DOHH2 (cell line): ENCODE results near the gene MALL.
"Not testable (repeated sequence)": the region's sequence is repeated elsewhere in the genome, so short reads cannot be mapped to it uniquely, and the experiment has no call there.

Source experiments
- H3F3A ChIP-seq: fragments of 200-600 bp; sonication (generic), shearing (Covaris generic); 2 replicates; pipeline ENCODE4 v1.6.0; 2016; ENCODE audit warnings: antibody characterized with exemption, mild to moderate bottlenecking; ENCODE audit not compliant: control insufficient read depth, insufficient read depth
- H3K27ac ChIP-seq: fragments of 200-600 bp; sonication (generic); 2 replicates; pipeline ENCODE4 v1.5.1; 2014; ENCODE audit warnings: low read depth, mild to moderate bottlenecking, low read length, moderate library complexity
- H3K27me3 ChIP-seq: fragments of 200-600 bp; sonication (generic); 2 replicates; pipeline ENCODE4 v1.6.1; 2014; ENCODE audit warnings: mild to moderate bottlenecking, low read length, mixed read lengths; ENCODE audit not compliant: control insufficient read depth
- H3K36me3 ChIP-seq: fragments of 200-600 bp; sonication (generic); 2 replicates; pipeline ENCODE4 v1.6.1; 2014; ENCODE audit warnings: mild to moderate bottlenecking, low read length, moderate library complexity, mixed read lengths; ENCODE audit not compliant: control insufficient read depth
- H3K4me1 ChIP-seq: fragments of 200-600 bp; sonication (generic); 2 replicates; pipeline ENCODE4 v1.6.1; 2014; ENCODE audit warnings: mild to moderate bottlenecking, low read length, mixed read lengths; ENCODE audit not compliant: control insufficient read depth
- H3K4me2 ChIP-seq: fragments of 200-600 bp; sonication (generic); 2 replicates; pipeline ENCODE4 v1.6.0; 2014; ENCODE audit warnings: mild to moderate bottlenecking, low read length, moderate library complexity
- H3K4me3 ChIP-seq: fragments of 200-600 bp; sonication (generic); 2 replicates; pipeline ENCODE4 v1.5.1; 2014; ENCODE audit warnings: mild to moderate bottlenecking, low read length, mixed read lengths
- H3K79me2 ChIP-seq: fragments of 200-600 bp; sonication (generic); 2 replicates; pipeline ENCODE4 v1.6.1; 2014; ENCODE audit warnings: mild to moderate bottlenecking, low read length, mixed read lengths; ENCODE audit not compliant: control insufficient read depth
- H3K9me2 ChIP-seq: fragments of 200-600 bp; sonication (generic); replicated peaks from 2 replicates; pipeline ENCODE4 v1.6.1; 2014; ENCODE audit warnings: mild to moderate bottlenecking, low read length, mixed read lengths; ENCODE audit not compliant: control insufficient read depth
- H3K9me3 ChIP-seq: fragments of 200-600 bp; sonication (generic); 2 replicates; pipeline ENCODE4 v1.6.1; 2014; ENCODE audit warnings: antibody characterized with exemption, low read length, mixed read lengths; ENCODE audit not compliant: control insufficient read depth, insufficient read depth
- H4K20me1 ChIP-seq: fragments of 200-600 bp; sonication (generic); 2 replicates; pipeline ENCODE4 v1.6.0; 2014; ENCODE audit warnings: low read depth, mild to moderate bottlenecking, antibody characterized with exemption, low read length, moderate library complexity; ENCODE audit not compliant: control insufficient read depth, insufficient read depth

The MALL gene

GRCh38 chr2:110055819-110056408, 59.7 kb downstream of the MALL start:
- not testable (repeated sequence) for H3K4me3 ChIP-seq, H3K79me2 ChIP-seq, H3K4me2 ChIP-seq, H3K27me3 ChIP-seq, H3K9me3 ChIP-seq, H3K27ac ChIP-seq, H3K9me2 ChIP-seq, H3K4me1 ChIP-seq, H3K36me3 ChIP-seq, H4K20me1 ChIP-seq, H3F3A ChIP-seq

- H3K4me1 ChIP-seq, H3K4me3 ChIP-seq, H4K20me1 ChIP-seq, H3K9me3 ChIP-seq, H3F3A ChIP-seq, H3K36me3 ChIP-seq, H3K4me2 ChIP-seq, H3K27ac ChIP-seq, H3K79me2 ChIP-seq, H3K27me3 ChIP-seq, H3K9me2 ChIP-seq: not testable (repeated sequence)
Measured at GRCh38 chr2:110054521-110055407, 60.9 kb downstream of the MALL start.

DNA sequence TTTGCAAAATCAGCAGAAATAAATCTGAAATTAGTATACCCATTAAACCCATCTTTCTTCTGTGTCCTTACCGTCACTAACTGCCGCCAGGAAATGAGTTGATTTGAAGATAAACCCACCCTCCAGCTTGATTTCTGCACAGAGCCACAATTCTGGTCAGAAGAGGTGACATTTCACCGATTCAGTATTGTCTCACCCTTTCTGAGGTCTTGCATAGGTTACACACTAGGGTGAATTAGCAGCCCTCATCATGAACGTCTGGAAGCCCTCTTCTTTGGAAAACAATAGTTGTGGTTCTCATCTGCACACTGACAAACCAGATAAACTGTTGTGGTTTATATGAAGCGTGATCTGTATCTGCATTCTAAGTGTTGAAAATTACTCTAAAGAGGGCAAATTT, 61.9 kb downstream of the MALL start:
- not testable (repeated sequence) for H3K79me2 ChIP-seq, H3K9me3 ChIP-seq, H3K9me2 ChIP-seq, H3K4me2 ChIP-seq, H3K27me3 ChIP-seq, H3F3A ChIP-seq, H3K27ac ChIP-seq, H3K4me1 ChIP-seq, H3K36me3 ChIP-seq, H4K20me1 ChIP-seq, H3K4me3 ChIP-seq

- not testable (repeated sequence) for H3K36me3 ChIP-seq, H3K27ac ChIP-seq, H3F3A ChIP-seq, H3K4me2 ChIP-seq, H3K9me3 ChIP-seq, H3K27me3 ChIP-seq, H3K4me1 ChIP-seq, H3K4me3 ChIP-seq, H3K9me2 ChIP-seq, H4K20me1 ChIP-seq, H3K79me2 ChIP-seq
Measured at GRCh38 chr2:110052166-110052565, 63.5 kb downstream of the MALL start.

DNA sequence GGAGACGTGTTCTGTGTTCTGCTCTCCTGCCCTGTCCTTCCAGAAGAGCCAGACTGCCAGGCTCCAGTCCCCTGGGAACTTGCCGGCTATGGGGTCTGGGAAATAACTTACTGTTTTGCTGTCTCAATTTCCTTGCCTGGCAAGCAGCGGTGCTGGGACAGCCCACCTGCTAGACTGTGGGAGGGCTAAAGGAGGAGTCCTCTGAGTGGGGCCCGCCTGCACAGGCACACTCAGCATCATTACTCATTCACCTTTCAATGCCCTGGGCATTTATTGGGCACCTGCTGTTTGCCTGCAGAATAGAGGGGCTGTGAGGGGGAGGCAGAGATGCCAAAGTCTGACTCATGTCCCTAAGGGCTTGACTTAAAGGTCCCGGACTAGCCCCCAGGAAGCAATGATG, 65.4 kb downstream of the MALL start:
- not testable (repeated sequence) for H4K20me1 ChIP-seq, H3F3A ChIP-seq, H3K4me1 ChIP-seq, H3K9me3 ChIP-seq, H3K79me2 ChIP-seq, H3K36me3 ChIP-seq, H3K27ac ChIP-seq, H3K4me2 ChIP-seq, H3K27me3 ChIP-seq, H3K4me3 ChIP-seq, H3K9me2 ChIP-seq

DNA sequence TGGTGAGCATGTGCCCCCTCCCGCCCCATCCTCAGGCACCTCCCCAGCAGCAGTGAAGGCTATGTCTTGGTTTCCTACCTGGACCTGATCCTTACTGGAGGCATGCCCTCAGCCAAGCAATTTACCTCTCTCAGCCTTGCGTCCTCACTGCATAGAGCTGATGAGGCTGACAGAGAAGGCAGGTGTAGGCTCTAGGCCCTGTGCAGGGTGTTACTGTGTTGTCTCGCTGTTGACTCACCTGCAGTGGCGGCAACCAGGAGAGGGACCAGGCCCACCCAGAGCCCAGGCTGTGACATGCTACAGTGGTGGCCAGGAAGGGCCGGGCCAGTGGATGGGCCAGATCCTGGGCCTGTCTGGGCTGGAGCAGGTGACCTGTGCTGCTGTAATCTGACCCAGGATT, 65.9 kb downstream of the MALL start:
- not testable (repeated sequence) for H4K20me1 ChIP-seq, H3K27ac ChIP-seq, H3K9me2 ChIP-seq, H3K36me3 ChIP-seq, H3K4me1 ChIP-seq, H3K9me3 ChIP-seq, H3K27me3 ChIP-seq, H3F3A ChIP-seq, H3K4me3 ChIP-seq, H3K4me2 ChIP-seq, H3K79me2 ChIP-seq

GRCh38 chr2:110048255-110049197, 67.1 kb downstream of the MALL start:
- not testable (repeated sequence) for H3K79me2 ChIP-seq, H3K36me3 ChIP-seq, H3F3A ChIP-seq, H3K4me1 ChIP-seq, H3K9me2 ChIP-seq, H3K4me2 ChIP-seq, H3K27ac ChIP-seq, H3K27me3 ChIP-seq, H4K20me1 ChIP-seq, H3K4me3 ChIP-seq, H3K9me3 ChIP-seq

DNA sequence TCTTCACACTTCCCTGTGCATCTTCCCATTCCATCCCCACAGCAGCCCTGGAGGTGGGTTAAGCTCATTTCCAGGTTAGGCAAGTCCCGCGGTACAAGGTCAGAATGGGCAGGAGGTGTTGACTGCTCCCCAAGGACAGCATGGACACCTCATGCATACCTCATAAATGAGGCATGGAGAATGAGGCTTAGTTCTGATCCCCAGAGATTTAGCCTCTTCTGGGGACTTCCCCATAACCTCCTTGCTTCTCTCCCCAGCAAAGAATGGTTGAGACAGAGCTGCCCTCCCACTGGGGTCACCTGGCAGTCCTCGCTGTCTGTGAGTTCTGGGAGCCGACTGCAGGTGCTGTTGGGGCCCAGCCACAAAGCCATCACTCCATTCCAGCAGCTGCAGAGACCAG, 68.4 kb downstream of the MALL start:
- H3K9me3 ChIP-seq, H3K4me1 ChIP-seq, H3K9me2 ChIP-seq, H3K4me3 ChIP-seq, H3K4me2 ChIP-seq, H3K27me3 ChIP-seq, H3F3A ChIP-seq, H4K20me1 ChIP-seq, H3K79me2 ChIP-seq, H3K27ac ChIP-seq, H3K36me3 ChIP-seq: not testable (repeated sequence)
